B cell (primary cell): ENCODE data around the gene RNLS.

ENCODE experiments used
- EZH2 ChIP-seq: IDR thresholded peaks from 2 replicates; pipeline ENCODE4 v1.6.1; 2012; ENCODE audit warnings: borderline replicate concordance, low read depth, mild to moderate bottlenecking, moderate library complexity, low read length; ENCODE audit not compliant: insufficient read depth, poor library complexity, severe bottlenecking
- TF ChIP-seq, protein P1 (sequence below): fragments of 200-600 bp; IDR thresholded peaks from one replicate; pipeline ENCODE4 v1.8.0; 2022; ENCODE audit warnings: antibody characterized with exemption, mild to moderate bottlenecking

DNA sequence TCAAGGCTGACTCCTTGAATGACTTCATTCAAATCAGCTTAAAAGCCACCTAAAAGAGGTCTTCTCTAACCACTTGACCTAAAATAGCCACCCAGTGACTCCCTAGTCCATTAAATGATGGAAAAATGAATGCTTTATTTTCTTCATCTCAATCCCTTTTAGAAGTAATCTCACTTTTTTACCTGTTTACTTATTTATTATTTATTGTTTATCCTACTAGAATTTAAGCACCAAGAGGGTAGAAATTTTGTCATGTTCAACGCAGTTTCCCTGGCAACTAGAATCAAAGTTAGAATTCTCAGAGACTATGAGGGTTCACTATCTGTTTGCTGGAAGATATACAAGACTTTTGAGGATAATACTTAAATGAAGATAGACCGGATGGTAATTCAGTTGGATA, 3.3 kb upstream of the RNLS start, which contains the start of gene LIPJ:
- TF ChIP-seq, protein P1, sequence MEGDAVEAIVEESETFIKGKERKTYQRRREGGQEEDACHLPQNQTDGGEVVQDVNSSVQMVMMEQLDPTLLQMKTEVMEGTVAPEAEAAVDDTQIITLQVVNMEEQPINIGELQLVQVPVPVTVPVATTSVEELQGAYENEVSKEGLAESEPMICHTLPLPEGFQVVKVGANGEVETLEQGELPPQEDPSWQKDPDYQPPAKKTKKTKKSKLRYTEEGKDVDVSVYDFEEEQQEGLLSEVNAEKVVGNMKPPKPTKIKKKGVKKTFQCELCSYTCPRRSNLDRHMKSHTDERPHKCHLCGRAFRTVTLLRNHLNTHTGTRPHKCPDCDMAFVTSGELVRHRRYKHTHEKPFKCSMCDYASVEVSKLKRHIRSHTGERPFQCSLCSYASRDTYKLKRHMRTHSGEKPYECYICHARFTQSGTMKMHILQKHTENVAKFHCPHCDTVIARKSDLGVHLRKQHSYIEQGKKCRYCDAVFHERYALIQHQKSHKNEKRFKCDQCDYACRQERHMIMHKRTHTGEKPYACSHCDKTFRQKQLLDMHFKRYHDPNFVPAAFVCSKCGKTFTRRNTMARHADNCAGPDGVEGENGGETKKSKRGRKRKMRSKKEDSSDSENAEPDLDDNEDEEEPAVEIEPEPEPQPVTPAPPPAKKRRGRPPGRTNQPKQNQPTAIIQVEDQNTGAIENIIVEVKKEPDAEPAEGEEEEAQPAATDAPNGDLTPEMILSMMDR = no peak
- no peak for TF ChIP-seq EZH2
